Measurements from ENCODE around the gene ISYNA1. TPM values are rescaled to one million over a fixed set of nuclear protein-coding genes. Genes with fewer than 3 reads are reported as not detected.

Gene ISYNA1
- total and polyA plus RNA-seq, 2 of the 13 experiments (the other 11 are each of a cell fraction or from before 2014, with no cell fraction given) = 29.6 to 48.5 TPM

- TF ChIP-seq CEBPG (CRISPR knock-in tag; IDR thresholded peaks at IDR 0.05) (peak; percentile 50; the same call in 1 of the 2 replicates), DMTF1 (CRISPR knock-in tag; IDR thresholded peaks at IDR 0.05) (peak; percentile 93; the same call in 1 of the 2 replicates), ZNF251 (CRISPR knock-in tag; IDR thresholded peaks at IDR 0.05) (peak; percentile 69; the same call in 1 of the 2 replicates), CTCF (CRISPR knock-in tag; IDR thresholded peaks at IDR 0.05) (peak; percentile 95), RBM22 (optimal IDR thresholded peaks at IDR 0.05; ENCODE audit: low read length) (peak; percentile 23), HNF1B (CRISPR knock-in tag; IDR thresholded peaks at IDR 0.05) (peak; percentile 69), ZBTB10 (CRISPR knock-in tag; IDR thresholded peaks at IDR 0.05; ENCODE audit: borderline replicate concordance) (peak; percentile 93), ZNF33A (CRISPR knock-in tag; IDR thresholded peaks at IDR 0.05; ENCODE audit: borderline replicate concordance) (peak; percentile 86; the same call in 1 of the 2 replicates), KMT2A (CRISPR knock-in tag; IDR thresholded peaks at IDR 0.05) (no peak), ZNF616 (CRISPR knock-in tag; IDR thresholded peaks at IDR 0.05; ENCODE audit: low read depth) (peak; percentile 72), ZNF343 (CRISPR knock-in tag; IDR thresholded peaks at IDR 0.05) (peak; percentile 92), DBP (CRISPR knock-in tag; IDR thresholded peaks at IDR 0.05; ENCODE audit: not compliant biosample characterization) (peak; percentile 84), PATZ1 (CRISPR knock-in tag; IDR thresholded peaks at IDR 0.05) (peak; percentile 99)
These were observed 52.0 kb downstream of the ISYNA1 start, which contains the start of gene GDF15 (continued) for GRCh38 chr19:18385675-18386542.
